Motor neuron (in vitro differentiated cells): ENCODE results near the gene GPR3. TPM values are rescaled to one million over a fixed set of nuclear protein-coding genes. Genes with fewer than 3 reads are reported as not detected.
"Not testable (repeated sequence)": the region's sequence is repeated elsewhere in the genome, so short reads cannot be mapped to it uniquely, and the experiment has no call there.

ENCODE experiments used
- ATAC-seq, 8 experiments: fragments of 200-7000 bp; cut with Tn5 transposase; replicated peaks in 6 of 8; 2 replicates each; pipeline ENCODE4 v1.8.0; 2021; ENCODE audit warnings: mild to moderate bottlenecking in 8 of 8, moderate library complexity in 8 of 8
- H3K27ac ChIP-seq, 2 donors: fragments of 250-450 bp; sonication (Bioruptor Pico); 2 replicates each; pipeline ENCODE4 v1.9.0; 2021; ENCODE audit warnings: antibody characterized with exemption in 2 of 2, mild to moderate bottlenecking in 2 of 2, moderate library complexity in 1 of 2
- H3K4me1 ChIP-seq, 2 donors: fragments of 250-450 bp; sonication (Bioruptor Pico); replicated peaks in 1 of 2; 2 replicates each; pipeline ENCODE4 v1.6.1; 2021; ENCODE audit warnings: antibody characterized with exemption in 2 of 2, mild to moderate bottlenecking in 2 of 2, moderate library complexity in 1 of 2
- H3K4me3 ChIP-seq, 5 donors: fragments of 250-450 bp; sonication (Bioruptor Pico); 2 replicates each; pipeline ENCODE4 v1.9.0; 2021; ENCODE audit warnings: antibody characterized with exemption in 5 of 5, mild to moderate bottlenecking in 5 of 5, moderate library complexity in 4 of 5
- WGBS, 10 experiments: fragments of 450-650 bp; shearing (Covaris generic); methylation state at CpG; one replicate each; pipeline ENCODE4 v1.0.0; 2022; 5-methylcytosine and 5-hydroxymethylcytosine counted together
- in situ Hi-C, 9 experiments: fragments of 400-800 bp; cut with MboI; loops; one replicate each; pipeline ENCODE4 v1.15.0; 2021; ENCODE audit warnings: low sequenced_read_pairs in 9 of 9, low pct_unique_long_range_greater_than_20kb in 2 of 9; ENCODE audit not compliant: unreplicated experiment in 9 of 9
- total RNA-seq, 8 experiments: library from RNA; unstranded; fragments of 300-600 nt; gene quantifications; 2 replicates each; pipeline versions ENCODE4 v1.2.3 to v1.2.4, GENCODE V29; 2022

GPR3 gene
- total RNA-seq, 8 experiments from 2014 or later, result 0.56 to 4.0 (median 2.5) TPM

DNA sequence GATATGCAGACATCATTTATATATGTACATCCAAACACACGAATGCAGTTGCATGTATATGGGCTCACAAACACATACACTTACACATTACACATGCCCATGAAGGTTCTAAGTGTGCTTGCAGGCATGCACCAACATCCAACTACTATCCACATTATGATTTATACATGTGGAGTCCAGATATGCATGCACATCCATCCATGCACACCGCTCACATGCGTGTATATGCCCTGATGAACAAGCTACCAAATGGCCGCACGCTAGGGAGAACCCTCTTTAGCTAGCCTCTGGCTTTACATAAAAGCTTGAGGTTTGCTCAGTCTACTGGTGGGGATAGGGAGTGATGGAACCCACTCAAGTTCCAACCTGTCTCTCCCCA lies 8.5 kb downstream of the GPR3 start:
- Histone ChIP-seq H3K27ac (no peak overlapping the region), H3K4me3 (no peak overlapping the region), H3K4me1 (peaks cover 59 to 68% of the 10 kb centered on the region in 2 donors)
- 20 to 100% (median 100%) methylated on average over 1 to 5 of the region's 5 CpGs; no CpG with 5 or more reads in 4 of the 10 experiments for WGBS, 10 experiments
- in situ Hi-C loops, result loop anchor here in 1 of 9 experiments (25.0 kb wide), 1 partner anchor 236 kb away; the partner anchor contains the start of gene FGR
- no peak for ATAC-seq

DNA sequence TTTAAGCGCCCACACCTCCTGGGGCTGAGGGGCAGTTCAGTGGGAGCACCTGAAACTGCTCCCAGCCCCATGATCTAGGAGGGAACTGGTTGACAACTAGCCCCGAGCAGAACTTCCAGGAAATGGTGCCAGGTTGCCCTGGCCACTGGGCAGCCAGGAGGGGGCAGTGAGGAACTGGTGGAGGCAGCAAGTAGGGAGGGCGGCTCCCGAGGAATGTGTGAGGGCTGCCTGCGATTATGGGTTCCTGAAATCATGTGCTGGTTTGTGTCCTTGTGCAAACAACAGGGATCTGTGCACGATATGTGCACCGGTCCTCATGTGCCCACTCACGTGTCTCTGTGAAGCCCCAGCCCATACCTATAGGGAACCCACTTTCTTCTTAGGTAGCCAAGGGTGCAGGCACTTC lies 9.9 kb downstream of the GPR3 start:
- peak in 4 of 8 experiments; percentile 5 to 16 (median 8) for ATAC-seq
- Histone ChIP-seq H3K4me1 (peaks cover 66 to 77% of the 10 kb centered on the region in 2 donors), H3K4me3 (no peak overlapping the region), H3K27ac (peak overlapping the region in 1 of 2 donors; percentile 51)
- in situ Hi-C loops, result loop anchor here in 1 of 9 experiments (25.0 kb wide), 1 partner anchor 235 kb away; the partner anchor contains the start of gene FGR
- WGBS, 10 experiments, result 0 to 95% (median 90%) methylated on average over 1 to 6 of the region's 8 CpGs; no CpG with 5 or more reads in 5 of the 10 experiments

DNA sequence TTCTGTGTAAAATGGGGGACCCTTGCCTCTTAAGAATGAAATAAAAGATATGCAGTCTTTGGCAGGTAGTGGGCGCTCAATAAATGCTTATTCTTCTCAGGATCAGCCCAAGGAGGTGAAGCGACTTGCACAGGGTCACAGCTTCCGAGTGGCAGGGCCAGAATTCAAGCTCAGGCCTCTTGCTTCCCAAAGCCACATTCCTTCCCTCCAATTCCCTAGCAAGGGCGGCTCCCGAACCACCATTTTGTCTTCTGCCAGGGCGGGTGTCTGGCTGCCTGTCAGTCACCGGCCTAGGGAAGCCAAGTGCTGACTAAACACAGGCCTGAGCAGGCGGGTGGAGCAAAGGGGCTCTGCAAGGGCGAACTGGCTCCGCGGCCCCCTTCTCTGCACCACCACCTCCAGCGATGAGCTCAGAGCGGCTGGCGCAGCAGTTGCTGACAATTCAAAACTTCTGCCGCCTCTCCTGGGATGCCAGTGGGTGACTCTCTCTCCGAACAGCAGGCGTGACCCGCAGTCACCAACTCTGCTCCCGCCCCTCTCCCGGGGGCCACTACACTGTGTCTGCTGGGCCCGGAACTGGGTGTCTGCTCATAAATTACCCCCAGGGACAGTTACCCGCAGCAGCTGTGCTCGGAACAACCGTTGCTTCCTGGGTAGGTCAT lies 10.8 kb downstream of the GPR3 start:
- H3K27ac ChIP-seq, result peak overlapping the region; percentile 5 to 51
- in situ Hi-C loops, result loop anchor here in 1 of 9 experiments (25.0 kb wide), 1 partner anchor 234 kb away; the partner anchor contains the start of gene FGR
- ATAC-seq, result peak; percentile 7 to 57 (median 47)

DNA sequence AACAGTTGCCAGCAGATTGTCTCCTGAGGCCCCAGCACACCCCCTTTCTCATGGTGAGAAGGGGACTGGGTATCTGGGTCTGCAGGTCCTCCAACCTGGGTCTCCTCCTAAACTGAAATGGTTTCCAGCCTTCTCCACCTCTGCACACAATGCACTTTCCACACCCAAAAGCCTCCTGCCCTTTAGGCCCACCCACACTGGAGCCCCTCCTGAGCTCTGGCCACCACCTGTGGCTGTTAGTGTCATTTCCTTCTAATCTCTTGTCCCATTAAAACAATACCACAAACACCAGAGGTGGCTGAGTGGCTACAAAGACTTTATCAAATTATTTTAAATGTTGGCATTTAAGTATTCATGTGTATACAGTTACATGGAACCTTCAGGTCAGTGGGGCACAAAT lies 11.5 kb downstream of the GPR3 start:
- Histone ChIP-seq H3K27ac (peak overlapping the region in 1 of 2 donors; percentile 51), H3K4me1 (peaks cover 62 to 66% of the 10 kb centered on the region in 2 donors), H3K4me3 (no peak overlapping the region)
- in situ Hi-C loops, result loop anchor here in 1 of 9 experiments (25.0 kb wide), 1 partner anchor 233 kb away; the partner anchor contains the start of gene FGR
- no peak for ATAC-seq

More for the DNA sequence above, 10.8 kb downstream of the GPR3 start:
- Histone ChIP-seq H3K4me1 (peaks cover 66 to 71% of the 10 kb centered on the region in 2 donors), H3K4me3 (no peak overlapping the region)
- 2 to 72% (median 60%) methylated on average over 1 to 17 of the region's 24 CpGs; no CpG with 5 or more reads in 1 of the 10 experiments for WGBS, 10 experiments

DNA sequence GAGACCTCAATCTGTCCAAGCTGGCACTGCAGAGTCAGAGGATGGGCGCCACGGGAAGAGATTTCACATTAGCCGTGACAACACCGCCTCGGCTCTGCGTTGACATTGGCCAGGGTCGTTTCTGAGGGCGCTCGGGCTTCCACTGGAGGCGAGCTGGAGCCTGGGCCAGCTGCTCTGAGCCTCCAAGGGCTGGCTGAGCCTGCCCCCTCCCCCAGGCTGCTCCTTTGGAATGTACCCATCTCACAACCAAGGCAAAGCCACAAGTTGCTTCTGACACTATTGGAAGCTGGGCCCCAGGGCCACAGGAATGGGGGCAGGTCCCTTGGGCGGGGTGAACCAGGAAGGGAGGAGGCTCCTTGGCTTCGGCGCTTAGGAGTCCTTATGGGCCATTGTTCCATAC lies 12.7 kb downstream of the GPR3 start:
- 30 to 84% (median 63%) methylated on average over 4 to 11 of the region's 13 CpGs; no CpG with 5 or more reads in 5 of the 10 experiments for WGBS, 10 experiments
- peak in 6 of 8 experiments; percentile 6 to 39 (median 32) for ATAC-seq

DNA sequence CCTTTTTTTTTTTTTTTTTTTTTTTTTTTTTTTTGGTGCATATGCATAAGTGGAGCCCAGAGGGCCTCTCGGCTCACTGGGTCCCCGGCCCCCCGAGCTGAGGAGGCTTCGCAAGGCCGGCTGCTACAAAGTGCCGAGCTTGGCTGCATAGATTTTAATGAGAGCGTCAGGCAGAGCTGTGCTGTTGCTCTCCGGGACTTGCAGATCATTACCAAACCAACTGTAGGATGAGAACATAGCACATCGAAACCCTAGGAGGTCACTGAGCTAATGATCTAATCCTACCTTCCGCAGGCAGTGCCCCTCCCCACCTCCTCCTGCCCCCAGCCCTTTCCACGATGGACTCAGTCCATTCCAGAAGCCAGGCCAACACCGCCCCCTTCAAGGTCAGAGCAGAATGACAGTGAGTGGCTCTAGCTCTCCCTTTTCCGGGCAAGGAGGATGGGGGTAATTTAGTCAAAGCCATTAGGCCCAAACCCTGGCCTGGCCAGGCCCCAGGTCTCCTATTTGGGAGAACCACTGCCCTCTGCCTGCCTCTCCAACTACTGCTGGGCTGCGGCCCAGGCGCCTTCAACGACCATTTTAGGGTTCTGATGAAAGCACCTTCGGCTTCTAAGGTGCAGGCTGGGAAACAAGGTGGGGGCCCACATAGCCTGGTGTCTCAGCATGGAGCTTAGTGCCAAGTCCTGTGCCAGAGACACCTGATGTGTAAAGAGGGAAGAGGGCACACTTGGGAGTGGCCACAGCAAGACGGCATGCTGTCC lies 13.4 kb downstream of the GPR3 start:
- Histone ChIP-seq H3K27ac (peak overlapping the region; percentile 52 to 85), H3K4me1 (peaks cover 45 to 49% of the 10 kb centered on the region in 2 donors)
- 7 to 100% (median 48%) methylated on average over 1 to 8 of the region's 18 CpGs; no CpG with 5 or more reads in 5 of the 10 experiments for WGBS, 10 experiments
- peak in 5 of 8 experiments; percentile 44 to 68 (median 63) for ATAC-seq
- H3K4me3 ChIP-seq, result not testable (repeated sequence)
- in situ Hi-C loops, result loop anchor here in 1 of 9 experiments (25.0 kb wide), 1 partner anchor 232 kb away; the partner anchor contains the start of gene FGR

More for the DNA sequence above, 12.7 kb downstream of the GPR3 start:
- Histone ChIP-seq H3K4me1 (peaks cover 51 to 54% of the 10 kb centered on the region in 2 donors), H3K27ac (peak overlapping the region; percentile 61 to 85), H3K4me3 (no peak overlapping the region)
- in situ Hi-C loops, result loop anchor here in 1 of 9 experiments (25.0 kb wide), 1 partner anchor 232 kb away; the partner anchor contains the start of gene FGR

DNA sequence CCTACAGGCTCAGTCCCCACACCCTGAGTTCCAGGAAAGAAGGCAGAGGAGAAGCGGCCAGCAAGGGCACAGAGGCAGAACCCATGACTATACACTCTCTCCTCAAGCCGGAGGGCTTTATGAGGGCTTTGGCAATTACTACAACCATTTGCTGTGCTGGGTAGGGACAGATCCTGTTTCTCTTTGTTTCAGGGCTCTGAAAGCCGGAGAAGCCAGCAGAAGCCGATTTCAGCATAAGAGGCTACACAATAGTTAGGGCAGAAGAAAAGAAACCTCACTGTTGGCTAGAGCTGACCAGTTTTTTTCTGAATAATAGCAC lies 13.9 kb downstream of the GPR3 start:
- in situ Hi-C loops, result loop anchor here in 1 of 9 experiments (25.0 kb wide), 1 partner anchor 231 kb away; the partner anchor contains the start of gene FGR
- whole genome bisulfite sequencing, 10 experiments, result 20 to 40% (median 35%) methylated on average over 1 to 4 of the region's 4 CpGs; no CpG with 5 or more reads in 6 of the 10 experiments

DNA sequence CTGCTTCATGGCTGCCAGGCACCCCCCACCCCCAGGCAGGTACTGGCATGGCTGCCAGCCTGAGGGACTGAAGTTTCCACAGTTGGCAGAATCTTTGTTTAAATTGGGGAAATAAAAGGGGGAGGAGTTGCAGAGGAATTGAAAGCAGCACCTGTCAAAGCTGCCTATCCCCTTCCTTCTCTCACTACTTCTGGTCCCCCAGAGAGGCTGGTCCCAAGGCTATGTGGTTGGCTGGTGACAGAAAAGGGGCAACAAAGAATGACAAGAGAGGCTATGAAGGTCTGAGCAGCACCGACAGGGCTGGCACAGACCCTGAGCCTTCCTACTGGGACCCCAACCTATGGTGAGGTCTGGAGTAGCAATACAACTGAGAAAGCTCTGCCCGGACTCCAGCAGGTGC lies 14.4 kb downstream of the GPR3 start:
- not testable (repeated sequence) for H3K4me3 ChIP-seq, ATAC-seq
- Histone ChIP-seq H3K4me1 (peaks cover 42 to 49% of the 10 kb centered on the region in 2 donors), H3K27ac (peak overlapping the region; percentile 16 to 85)
- in situ Hi-C loops, result loop anchor here in 1 of 9 experiments (25.0 kb wide), 1 partner anchor 231 kb away; the partner anchor contains the start of gene FGR
- WGBS, 10 experiments, result 100% methylated on average over 1 of the region's 2 CpGs; no CpG with 5 or more reads in 9 of the 10 experiments

More for the DNA sequence above, 13.9 kb downstream of the GPR3 start:
- peaks cover 42 to 49% of the 10 kb centered on the region in 2 donors for H3K4me1 ChIP-seq
- ATAC-seq, result peak in 6 of 8 experiments; percentile 2 to 63 (median 36)
- no peak overlapping the region for H3K4me3 ChIP-seq
- H3K27ac ChIP-seq, result peak overlapping the region; percentile 52 to 85

DNA sequence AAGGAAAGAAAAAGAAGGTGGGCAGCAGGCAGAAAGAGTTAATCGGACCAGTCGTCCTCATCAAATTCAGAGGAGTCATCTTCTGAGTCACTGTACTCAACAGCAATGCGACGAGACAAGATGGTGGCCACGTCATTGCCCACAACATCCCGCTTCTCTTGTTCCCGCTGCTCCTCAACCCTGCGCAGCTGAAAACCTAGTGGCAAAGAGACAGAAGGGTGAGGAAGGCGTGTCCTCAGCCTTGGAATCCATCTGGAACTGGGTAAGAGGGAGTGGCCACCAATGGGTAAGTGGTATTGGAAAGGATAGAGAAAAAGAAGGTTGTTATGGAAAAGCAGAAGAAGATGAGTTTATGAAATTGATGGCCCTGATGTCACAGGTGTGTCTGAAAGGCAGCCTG lies 15.7 kb downstream of the GPR3 start:
- Histone ChIP-seq H3K27ac (no peak overlapping the region), H3K4me3 (no peak overlapping the region), H3K4me1 (peaks cover 35 to 37% of the 10 kb centered on the region in 2 donors)
- ATAC-seq, result no peak
- in situ Hi-C loops, result loop anchor here in 1 of 9 experiments (25.0 kb wide), 1 partner anchor 229 kb away; the partner anchor contains the start of gene FGR
- 60 to 98% (median 96%) methylated on average over 1 to 8 of the region's 9 CpGs; no CpG with 5 or more reads in 5 of the 10 experiments for WGBS, 10 experiments

DNA sequence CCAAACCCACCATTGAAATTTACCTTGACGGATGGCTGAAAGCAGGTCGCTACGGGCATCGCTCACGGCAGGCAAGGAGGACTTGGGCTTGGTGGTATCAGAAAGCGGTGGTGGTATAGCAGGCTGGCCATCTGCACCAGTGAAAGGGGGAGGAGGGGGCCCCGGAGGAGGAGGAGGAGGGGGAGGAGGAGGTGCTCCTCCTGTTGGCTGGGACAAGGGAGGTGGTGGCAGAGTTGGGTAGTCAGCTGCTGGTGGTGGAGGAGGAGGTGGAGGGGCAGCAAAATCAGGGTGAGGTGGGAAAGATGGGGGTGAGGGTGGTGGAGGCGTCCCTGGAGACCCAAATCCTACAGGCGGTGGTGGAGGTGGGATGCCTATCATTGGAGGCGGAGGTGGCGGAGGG lies 17.2 kb downstream of the GPR3 start:
- H3K4me1 ChIP-seq, result peaks cover 20 to 21% of the 10 kb centered on the region in 2 donors
- no peak for ATAC-seq
- in situ Hi-C loops, result loop anchor here in 1 of 9 experiments (25.0 kb wide), 1 partner anchor 228 kb away; the partner anchor contains the start of gene FGR
- 86 to 100% (median 97%) methylated on average over 1 to 5 of the region's 11 CpGs; no CpG with 5 or more reads in 6 of the 10 experiments for WGBS, 10 experiments
- no peak overlapping the region for H3K4me3 ChIP-seq
- H3K27ac ChIP-seq, result no peak overlapping the region

DNA sequence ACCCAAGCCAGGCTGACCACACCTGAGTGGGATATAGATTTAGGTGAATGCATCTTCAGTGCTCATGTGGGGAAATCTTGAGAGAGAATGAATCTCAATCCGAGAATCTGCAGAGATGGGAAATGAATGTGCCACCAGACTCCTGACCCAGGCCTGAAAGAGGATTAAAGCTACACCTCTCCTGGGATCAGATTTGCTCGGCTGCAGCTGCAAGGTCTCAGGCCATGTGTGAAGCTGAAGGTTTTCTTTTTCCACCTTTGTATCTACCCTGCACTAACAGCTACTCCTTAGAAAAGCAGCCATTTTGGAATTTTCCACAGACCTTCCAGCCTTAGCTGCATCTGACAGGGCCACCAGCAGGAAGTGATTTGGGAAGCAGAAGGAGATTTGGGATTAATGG lies 18.3 kb downstream of the GPR3 start:
- in situ Hi-C loops, result loop anchor here in 1 of 9 experiments (25.0 kb wide), 1 partner anchor 227 kb away; the partner anchor contains the start of gene FGR
- H3K27ac ChIP-seq, result no peak overlapping the region
- no peak for ATAC-seq
- WGBS, 10 experiments, result 33 to 100% (median 92%) methylated on average over 1 to 2 of the region's 2 CpGs; no CpG with 5 or more reads in 4 of the 10 experiments
- H3K4me1 ChIP-seq, result peaks cover 10 to 11% of the 10 kb centered on the region in 2 donors
- H3K4me3 ChIP-seq, result no peak overlapping the region

DNA sequence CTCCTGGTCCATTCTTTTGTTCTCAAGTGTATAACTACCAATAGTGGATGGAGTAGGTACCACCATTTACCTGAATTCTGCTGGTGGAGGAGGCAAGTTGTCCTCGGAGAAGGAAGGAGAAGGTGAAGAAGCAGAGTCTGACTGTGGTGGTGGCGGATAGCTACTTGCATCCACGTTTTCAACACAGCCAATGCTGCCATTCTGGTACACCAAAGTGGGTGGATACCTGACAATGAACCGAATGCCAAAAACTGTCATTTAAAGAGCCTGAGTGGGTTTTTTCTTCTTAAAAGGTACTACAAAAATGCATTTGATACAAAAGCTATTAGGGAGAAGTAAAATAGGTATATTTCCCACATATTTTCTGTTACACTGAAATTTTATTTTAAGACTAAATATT lies 20.1 kb downstream of the GPR3 start:
- Histone ChIP-seq H3K27ac (no peak overlapping the region), H3K4me3 (no peak overlapping the region), H3K4me1 (peaks cover under 1% of the 10 kb centered on the region in 2 donors)
- no peak for ATAC-seq
- in situ Hi-C loops, result loop anchor here in 1 of 9 experiments (25.0 kb wide), 1 partner anchor 225 kb away; the partner anchor contains the start of gene FGR
- WGBS, 10 experiments, result 83 to 100% (median 96%) methylated on average over 1 to 4 of the region's 4 CpGs; no CpG with 5 or more reads in 3 of the 10 experiments
